ENCODE measurements around the gene THSD7A.

The THSD7A gene

DNA sequence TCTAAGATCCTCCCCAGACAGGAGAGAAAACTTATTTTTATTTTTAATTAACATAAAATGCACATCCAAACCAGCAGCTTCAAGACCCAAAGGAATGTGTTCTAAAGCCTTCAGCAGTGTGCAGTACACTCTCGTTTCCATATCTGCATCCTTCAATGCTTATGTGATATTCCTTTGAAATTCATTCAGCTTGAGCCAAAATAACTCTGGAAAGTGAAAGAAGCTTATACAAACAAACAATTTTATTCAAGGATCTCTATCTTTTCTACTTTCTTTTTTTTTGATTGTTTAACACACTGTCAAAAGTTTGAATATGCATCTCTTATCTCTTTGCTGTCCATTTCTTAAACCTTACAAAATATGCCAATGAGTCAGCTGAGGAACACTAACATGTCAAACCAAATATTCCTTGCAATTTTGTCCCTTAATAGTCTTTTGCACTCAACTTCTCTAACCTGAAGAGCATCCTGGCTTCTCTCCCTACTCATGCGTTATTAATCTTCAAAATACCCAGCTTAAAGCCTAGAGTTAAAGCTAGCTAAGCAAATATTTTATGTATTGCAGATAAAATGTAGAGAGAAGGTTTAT is 124.3 kb downstream of the THSD7A start:
- no peak for DNase-seq (ENCODE audit: extremely low read depth in 1 of 2, low read depth in 1 of 2)

DNA sequence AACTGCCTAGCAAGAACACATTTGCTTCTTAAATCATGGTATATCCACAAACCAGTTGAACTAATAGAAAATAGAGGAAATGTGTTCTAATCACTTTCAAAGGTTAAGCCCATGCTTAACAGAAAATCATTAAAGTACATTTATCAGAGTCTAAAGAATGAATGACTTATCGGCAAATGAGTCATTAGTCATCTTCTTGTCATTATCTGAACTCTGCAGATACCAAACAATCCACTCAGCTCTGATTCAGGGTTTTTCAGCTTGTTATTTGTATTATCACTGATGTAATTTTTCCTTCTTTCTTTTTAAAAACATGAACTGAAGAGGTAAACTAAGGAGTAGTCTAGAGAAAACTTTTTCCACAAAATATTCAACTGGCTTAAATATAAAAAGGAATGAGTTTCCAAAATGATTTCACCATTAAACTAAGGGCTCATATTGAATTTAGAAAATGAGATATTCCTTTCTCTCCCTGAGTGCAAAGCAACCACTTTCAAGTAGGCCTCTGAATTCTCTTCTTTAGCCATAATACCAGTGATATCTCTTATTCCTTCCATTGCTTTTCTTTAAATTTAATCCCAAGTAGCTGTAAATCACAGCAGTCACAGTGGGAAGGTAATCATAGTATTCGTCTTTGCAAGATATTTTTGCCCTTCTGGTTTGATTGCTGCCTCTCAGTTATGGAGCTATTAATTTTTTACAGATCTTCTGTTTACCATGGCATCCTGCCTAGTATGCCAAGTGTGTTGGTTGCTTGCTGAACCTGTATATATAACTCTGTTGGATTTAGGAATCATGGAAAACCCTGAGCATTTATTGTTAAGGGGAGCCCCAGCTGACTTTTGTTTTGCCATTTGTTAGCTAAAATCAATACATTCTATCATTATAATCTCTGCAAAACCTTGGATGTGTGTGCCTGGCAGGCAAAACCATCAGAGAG is 125.1 kb downstream of the THSD7A start:
- DNase-seq (ENCODE audit: extremely low read depth in 1 of 2, low read depth in 1 of 2): no peak

DNA sequence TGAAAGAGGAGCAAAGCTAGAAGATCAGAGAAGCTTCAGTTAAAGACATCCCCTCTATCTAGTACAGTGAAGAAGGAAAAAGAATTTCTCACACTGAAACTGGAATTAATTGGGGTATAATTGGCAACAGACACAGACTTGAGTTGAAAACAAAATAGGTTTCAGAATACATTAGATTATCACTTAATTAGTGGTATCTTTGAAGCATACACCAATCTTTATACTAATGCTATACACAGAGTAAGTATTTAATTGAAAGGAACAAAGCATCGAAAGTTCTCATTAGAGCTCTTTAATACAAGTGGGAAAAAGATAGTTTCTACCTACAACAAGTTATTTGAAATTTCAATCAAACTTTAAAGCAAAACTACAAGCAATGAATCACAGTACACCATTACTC is 128.2 kb downstream of the THSD7A start:
- no peak for DNase-seq (ENCODE audit: extremely low read depth in 1 of 2, low read depth in 1 of 2)

DNA sequence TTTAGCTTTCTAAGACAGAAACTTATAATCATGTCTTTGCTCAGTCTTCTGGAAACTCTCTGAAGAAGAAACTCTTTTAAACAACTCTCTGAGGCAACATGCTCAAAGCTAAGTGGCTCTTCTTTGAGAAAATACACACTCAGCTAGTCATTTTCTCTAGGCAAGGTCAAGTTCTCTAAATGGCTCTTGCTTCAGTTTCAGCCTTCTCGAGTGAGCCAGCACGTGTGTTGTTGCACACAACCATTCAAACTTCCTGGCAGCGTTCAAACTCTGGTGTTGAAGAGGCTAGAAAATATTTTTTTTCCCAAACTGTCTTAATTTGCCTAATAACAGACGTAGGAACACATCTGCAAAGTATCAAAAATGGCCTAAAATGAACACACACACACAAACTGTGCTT is 129.1 kb downstream of the THSD7A start:
- no peak for DNase-seq (ENCODE audit: extremely low read depth in 1 of 2, low read depth in 1 of 2)

DNA sequence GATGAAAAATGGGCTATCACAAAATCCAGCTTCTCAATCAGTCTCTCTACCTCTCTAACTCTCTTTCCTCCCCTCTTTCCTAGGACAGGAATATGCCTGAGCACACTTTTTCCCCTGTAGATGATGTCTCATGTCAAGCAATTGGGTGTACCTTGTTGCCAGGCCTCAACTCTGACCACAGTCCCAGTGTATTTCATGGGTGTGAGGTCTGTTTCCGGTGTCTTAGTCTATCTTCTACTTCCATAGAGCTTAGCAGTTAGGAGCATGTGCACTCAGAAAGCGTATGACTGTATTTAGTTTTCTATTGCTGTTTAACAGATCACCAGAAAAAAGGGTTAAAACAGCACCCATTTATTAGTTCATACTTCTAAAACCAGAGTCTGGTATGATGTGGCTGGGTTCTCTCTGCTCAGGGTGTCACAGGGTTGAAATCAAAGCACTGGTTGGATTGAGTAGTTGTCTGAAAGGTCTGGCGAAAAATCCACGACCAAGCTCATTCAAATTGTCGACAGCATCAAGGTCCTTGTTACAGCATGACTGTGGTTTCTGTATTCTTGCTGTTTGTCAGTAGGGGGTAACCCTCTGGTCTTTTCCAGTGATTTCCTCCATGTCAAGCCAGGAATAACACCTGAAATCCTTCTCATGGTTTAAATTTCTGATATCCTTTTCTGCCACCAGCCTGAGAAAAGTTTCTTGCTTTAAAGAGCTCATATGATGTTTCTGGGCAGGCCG is 130.0 kb downstream of the THSD7A start:
- no peak for DNase-seq (ENCODE audit: extremely low read depth in 1 of 2, low read depth in 1 of 2)

DNA sequence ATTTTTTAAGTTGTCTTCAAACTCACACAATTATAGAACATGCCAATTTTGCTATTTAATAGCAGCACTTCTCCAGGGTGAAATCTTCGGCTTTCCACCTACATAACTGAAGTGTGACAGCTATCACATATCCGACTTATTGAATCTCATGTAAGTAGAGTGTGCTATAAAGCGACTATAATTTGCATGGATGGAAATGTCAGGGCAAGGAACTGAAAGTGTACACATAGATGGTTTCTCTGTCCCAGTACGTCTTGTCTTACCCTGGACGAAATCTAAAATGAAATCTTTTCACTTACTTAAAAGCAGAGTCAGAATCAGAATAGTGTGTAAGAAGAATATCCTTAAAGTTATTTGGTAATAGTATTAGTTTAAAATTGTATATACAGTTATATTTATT is 132.3 kb downstream of the THSD7A start:
- no peak for DNase-seq (ENCODE audit: extremely low read depth in 1 of 2, low read depth in 1 of 2)

DNA sequence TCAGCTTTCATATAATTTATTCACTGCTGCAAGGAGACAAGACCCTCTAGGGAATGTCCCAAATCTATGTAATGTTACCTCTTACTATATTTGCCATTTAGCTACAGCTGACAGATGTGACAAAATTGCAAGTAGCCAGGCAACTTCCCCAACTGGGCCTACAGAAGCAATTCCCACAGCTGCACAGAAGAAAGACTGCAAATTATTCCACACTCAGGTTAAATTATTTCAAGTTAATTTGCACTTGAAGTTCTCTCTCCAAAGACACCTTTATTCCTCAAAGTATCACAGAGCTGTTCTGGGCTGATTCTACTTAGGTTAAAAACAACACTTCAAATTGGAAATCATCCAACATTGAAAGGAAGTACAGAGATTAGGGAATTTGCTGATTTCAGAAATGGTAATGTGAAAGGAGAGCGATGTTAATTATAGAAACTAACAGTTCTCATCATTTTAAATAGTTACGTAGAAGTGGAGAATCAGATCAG is 133.6 kb downstream of the THSD7A start:
- DNase-seq (ENCODE audit: extremely low read depth in 1 of 2, low read depth in 1 of 2): no peak

DNA sequence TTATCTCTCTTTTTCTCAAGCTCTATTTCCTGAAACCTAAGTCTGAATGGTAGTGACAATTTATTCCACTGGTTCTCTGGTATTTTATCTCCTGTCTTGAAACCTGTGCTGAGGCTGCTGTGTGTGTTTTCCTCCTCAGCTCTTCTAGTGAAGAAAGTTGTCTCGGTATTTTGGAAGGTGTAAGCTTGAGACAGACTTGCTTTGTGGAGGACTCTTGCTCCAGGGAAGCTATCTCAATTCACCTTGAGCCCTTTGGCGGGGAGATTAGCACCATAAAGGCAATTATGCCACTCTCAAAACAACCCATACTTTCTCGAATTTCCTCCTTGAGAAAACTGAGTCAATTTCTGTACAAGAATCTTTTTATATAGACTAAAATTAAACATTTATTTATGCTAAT is 141.6 kb downstream of the THSD7A start:
- no peak for DNase-seq (ENCODE audit: extremely low read depth in 1 of 2, low read depth in 1 of 2)

DNA sequence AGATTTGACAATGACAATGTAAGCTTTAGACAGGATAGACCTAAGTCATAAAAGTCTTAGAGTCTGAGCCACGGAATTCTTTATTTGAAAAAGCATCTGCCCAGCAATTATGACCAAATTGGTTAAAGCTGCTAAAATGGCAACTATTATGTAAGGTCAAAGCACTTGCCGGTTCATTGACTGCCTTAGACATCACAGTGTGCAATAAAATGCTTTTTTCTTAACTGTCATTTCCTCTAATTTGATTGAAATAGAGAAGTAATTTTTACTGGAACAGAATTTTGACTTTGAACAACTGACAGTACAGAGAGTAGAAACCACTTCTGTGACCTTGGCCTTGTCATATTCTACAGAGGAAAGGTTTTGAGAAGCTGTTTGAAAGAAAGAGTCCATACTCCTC is 142.9 kb downstream of the THSD7A start:
- no peak for DNase-seq (ENCODE audit: extremely low read depth in 1 of 2, low read depth in 1 of 2)

DNA sequence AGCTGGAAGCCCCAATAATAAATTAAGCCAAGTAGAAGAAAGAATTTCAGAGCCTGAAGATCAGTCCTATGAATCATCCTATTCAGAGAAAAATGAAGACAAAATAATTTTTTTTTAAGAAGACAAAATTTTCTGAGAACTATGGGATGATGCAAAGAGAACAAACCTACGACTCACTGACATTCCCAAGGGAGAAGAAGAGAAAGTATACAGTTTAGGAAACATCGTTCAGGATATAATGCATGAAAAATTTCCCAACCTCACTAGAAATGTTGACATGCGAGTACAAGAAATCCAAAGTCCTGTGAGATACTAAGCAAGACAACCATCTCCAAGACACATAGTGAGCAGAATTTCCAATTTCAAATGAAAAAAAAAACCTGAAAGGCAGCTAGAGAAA is 150.5 kb downstream of the THSD7A start:
- no peak for DNase-seq (ENCODE audit: extremely low read depth in 1 of 2, low read depth in 1 of 2)

DNA sequence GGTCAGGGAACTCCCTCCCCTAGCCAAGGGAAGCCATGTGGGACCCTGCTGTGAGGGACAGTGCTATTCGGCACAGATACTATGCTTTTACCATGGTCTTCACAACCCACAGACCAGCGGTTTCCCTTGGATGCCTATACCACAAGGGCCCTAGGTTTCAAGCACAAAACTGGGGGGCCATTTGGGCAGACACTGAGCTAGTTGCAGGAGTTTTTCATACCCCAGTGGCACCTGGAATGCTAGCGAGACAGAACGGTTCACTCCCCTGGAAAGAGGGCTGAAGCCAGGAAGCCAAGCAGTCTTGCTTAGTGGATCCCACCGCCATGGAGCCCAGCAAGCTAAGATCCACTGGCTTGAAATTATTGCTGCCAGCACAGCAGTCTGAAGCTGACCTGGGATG is 156.8 kb downstream of the THSD7A start:
- DNase-seq (ENCODE audit: extremely low read depth in 1 of 2, low read depth in 1 of 2): no peak

DNA sequence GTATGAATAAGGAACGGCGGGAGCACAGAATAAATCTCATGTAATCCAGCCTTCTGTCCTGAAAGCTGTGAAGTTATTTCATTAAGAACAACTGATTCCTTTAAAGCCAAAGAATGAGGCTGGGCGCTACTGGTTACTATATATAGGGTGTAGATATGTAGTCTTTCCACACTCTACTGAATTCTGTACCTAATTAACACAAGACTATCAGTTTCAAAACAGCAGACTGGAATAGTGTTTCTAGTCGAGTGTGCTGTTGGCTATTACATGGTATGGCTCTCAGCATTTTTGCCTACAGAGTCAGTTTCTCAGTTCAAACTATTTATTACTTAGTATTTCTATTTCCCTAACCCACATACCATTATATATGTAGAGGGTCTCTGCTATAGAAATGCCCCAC is 163.3 kb downstream of the THSD7A start:
- no peak for DNase-seq (ENCODE audit: extremely low read depth in 1 of 2, low read depth in 1 of 2)

DNA sequence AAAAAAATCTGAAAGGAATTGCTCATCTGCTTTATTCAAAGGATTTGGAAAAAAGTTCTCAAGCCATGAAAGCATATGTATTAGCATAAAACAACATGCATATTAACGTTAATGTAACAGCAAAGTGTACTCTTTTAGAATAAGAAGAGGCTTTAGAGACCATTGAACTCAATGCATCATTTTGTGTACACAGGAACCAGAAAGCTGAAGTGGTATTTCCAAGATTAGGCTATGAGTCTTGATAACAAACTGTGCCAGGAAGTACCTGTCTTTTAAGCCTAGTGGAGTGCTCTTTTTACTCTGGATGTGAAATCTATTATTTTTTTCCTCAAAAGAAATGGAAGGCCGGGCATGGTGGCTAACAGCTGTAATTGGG is 164.2 kb downstream of the THSD7A start:
- DNase-seq (ENCODE audit: extremely low read depth in 1 of 2, low read depth in 1 of 2): no peak

DNA sequence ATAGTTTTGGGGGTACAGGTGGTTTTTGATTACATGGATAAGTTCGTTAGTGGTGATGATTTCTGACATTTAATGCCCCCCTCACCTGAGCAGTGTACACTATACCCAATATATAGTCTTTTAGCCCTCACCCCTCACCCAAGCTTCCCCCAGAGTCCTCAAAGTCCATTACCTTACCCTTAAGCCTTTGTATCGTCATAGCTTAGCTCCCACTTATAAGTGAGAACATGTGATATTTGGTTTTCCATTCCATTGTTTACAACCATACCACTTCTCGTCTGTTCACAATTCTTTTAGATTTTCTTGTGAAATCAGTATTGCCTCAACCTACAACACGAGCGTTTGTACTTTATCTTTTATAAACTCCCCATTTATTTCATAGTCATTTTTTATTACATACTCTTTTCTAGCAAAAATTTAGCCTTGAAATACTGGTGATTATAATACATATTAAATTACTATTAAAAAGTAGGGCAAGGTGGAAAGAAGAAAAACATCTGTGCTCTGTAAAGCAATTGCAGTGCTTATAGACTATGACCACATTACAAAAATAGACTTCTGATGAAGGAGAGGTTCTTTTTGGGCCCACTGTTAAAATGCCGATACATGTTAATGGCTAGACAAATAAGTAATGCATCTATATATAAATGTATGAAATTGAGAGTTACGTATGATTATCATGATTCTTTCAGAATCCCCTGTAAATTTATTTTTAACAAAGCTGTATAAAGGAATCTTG is 164.8 kb downstream of the THSD7A start:
- no peak for DNase-seq (ENCODE audit: extremely low read depth in 1 of 2, low read depth in 1 of 2)

DNA sequence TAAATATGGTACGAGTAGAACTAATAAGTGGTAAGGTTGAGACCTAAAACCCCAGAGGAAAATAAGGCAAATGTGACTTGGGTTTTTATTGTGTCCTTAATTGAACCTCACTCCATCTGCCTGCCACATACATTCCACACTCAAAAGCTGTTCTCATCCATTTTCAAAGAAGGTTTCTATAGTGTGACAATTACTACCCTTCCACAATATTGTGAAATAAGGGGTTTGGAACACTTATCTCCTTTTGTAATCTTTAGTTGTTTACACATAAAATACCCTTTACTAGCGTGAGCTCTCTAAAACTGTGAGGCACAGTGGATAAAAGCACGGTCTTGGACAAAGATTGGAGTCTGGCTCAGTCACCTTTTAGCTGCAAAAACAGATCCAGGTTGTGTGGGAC is 166.6 kb downstream of the THSD7A start:
- DNase-seq (ENCODE audit: extremely low read depth in 1 of 2, low read depth in 1 of 2): no peak

DNA sequence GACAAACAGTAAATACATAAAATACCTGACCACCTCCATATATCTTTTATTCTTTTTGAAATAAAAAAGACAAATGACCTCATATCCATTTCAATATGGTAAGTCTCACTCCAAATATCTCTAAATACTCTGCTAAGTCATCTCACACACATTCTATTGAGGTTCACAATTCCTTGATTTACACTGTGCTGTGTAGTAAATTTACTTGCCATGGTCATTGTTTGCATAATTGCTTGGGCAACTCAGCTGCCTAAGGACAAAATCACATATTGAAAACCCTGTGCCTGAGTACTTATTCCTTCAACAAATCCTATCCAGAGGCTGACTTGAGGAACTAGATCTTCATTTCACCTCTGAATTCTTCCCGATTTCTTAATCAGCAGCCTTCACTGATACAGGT is 176.4 kb downstream of the THSD7A start:
- no peak for DNase-seq (ENCODE audit: extremely low read depth in 1 of 2, low read depth in 1 of 2)

DNA sequence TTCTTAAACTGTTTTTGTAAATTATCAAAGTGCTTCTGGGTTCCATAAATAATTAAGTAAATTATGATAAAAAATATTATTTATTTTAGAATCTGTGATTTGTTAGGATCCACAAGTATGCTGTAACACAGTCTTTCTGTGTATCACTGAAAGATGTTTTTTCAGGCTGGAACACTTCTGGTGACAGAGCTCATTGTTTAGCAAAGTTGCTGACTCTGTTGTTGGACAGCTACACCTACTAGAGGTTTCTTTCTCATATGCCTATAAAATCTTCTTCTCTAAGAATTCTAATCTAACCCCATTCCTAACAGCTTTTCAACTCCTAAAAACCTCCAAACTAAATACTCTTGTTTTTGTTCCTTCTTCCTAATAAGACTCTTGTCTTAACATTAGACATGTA is 176.8 kb downstream of the THSD7A start:
- no peak for DNase-seq (ENCODE audit: extremely low read depth in 1 of 2, low read depth in 1 of 2)

DNA sequence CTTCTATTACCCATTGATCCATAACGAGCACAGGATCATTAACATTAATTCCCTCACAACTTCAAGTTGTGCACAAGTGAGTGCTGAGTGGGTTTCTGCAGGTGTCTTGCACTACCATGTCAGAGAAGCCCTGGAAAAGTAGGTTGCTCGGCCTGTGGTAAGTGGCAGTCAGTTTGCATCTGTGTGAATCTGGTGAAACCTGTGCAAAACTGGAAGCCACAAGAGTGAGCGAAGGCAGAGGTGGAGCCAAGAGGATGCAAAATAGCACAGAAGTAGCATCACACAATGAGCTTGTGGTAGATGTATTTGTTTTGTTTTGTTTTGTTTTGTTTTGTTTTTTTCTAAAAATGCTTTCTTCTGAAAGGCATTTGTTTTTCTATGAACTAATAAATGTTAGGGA is 181.5 kb downstream of the THSD7A start:
- no peak for DNase-seq (ENCODE audit: extremely low read depth in 1 of 2, low read depth in 1 of 2)

DNA sequence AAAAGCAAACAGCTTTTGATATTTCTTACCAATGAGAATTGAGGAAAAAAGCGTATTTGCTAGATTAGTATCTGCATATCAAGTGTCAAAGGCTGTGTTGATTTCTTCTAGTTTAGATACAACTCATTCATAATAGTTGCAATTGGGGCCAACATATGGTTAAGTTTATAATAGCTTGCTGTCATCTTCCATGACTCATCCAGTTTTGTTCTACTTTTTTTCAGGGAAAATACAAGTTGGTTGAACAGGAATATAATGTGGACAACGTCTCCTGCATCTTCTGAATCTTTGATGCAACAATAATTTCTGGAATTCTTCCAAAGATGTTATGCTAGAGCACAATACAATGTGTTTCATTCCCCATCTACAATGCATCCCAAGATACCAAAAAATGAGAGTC is 182.0 kb downstream of the THSD7A start:
- no peak for DNase-seq (ENCODE audit: extremely low read depth in 1 of 2, low read depth in 1 of 2)

DNA sequence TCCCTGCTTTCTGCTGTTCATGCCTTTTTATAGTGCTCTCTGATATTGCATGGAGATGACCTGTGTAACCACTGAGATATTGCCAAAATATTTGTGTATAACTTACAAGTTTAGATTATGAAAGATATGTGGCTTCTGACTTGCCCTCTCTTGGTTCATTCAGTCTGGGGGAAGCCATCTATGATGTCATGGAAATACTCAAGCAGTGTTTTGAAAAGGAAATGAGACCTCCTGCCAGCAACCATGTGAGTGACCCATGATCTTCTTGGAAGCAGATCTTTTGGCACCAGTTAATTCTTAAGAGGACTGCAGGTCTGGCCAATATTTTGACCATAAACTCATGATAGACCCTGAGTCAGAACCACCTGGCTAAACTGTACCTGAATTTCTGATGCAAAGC is 183.0 kb downstream of the THSD7A start:
- no peak for DNase-seq (ENCODE audit: extremely low read depth in 1 of 2, low read depth in 1 of 2)

DNA sequence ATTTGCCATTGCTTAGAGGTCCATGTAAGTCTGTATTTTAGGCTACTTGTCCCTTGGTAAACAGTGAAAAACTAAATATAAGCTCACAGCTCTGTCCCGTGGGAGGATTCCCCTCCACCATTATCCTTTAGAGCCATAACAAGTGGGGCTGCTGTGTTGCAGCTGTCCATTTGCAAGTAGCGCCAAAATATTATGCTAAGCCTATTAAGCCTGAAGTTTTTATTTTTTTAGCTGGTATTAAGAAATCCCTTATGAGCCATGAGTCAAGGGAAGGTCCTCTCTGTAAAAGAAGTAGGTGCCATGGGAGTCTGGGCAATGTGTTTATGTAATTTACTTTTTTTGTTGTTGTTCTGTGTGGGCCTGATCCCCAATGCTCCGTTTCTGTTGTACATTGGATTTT is 183.9 kb downstream of the THSD7A start:
- no peak for DNase-seq (ENCODE audit: extremely low read depth in 1 of 2, low read depth in 1 of 2)
